Adrenal gland (tissue), 5 donors: ENCODE measurements around the gene VBP1.

ENCODE experiments used
- CTCF ChIP-seq, 6 experiments: fragments of 450-650 bp in 4 of 6; fragments of 200-600 bp in 2 of 6; sonication (generic) in 1 of 6; IDR thresholded peaks; 1 replicate in 5 of 6; 2 replicates in 1 of 6; pipeline versions ENCODE4 v1.5.1 to v1.8.0; 2016 to 2021; ENCODE audit warnings: antibody characterized with exemption in 6 of 6, mild to moderate bottlenecking in 2 of 6, moderate library complexity in 1 of 6
- POLR2A ChIP-seq, 2 donors: fragments of 450-650 bp; IDR thresholded peaks; one replicate each; pipeline ENCODE4 v1.6.1; 2017; ENCODE audit warnings: antibody characterized with exemption in 2 of 2, mild to moderate bottlenecking in 2 of 2, moderate library complexity in 1 of 2
- donor health status: DM: no; HTN: no; CAD: no.

- TF ChIP-seq CTCF (IDR thresholded peaks at IDR 0.05), result no peak
- no peak for TF ChIP-seq POLR2A (IDR thresholded peaks at IDR 0.05)
These were observed 50.2 kb downstream of the VBP1 start for GRCh38 chrX:155266439-155266838.
